Measurements from ENCODE around the gene NUTM2B. TPM values are rescaled to one million over a fixed set of nuclear protein-coding genes. Genes with fewer than 3 reads are reported as not detected.
"Not testable (repeated sequence)": the region's sequence is repeated elsewhere in the genome, so short reads cannot be mapped to it uniquely, and the experiment has no call there.

Gene NUTM2B
- total RNA-seq, 5 donors from 2014 or later (not counting 1 experiment from before 2014, with no cell fraction given), result 1.4 to 2.5 (median 1.6) TPM

DNA sequence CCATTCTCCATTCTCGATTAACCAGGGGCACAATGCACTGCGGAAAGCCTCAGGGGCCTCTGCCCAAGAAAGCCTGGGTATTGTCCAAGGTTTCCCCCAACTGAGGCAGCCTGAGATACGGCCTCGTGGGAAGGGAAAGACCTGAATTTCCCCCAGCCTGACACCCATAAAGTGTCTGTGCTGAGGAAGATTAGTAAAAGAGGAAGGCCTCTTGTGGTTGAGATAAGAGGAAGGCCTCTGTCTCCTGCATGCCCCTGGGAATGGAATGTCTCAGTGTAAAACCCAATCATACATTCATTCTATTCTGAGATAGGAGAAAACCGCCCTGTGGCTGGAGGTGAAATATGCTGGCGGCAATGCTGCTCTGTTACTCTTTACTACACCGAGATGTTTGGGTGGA, 41.8 kb downstream of the NUTM2B start:
- ATAC-seq (replicated peaks in 1 of 4); POLR2A ChIA-PET; CTCF ChIA-PET; H3K4me1 Mint-ChIP-seq; H3K4me3 Mint-ChIP-seq; H3K4me1 ChIP-seq (ENCODE audit: control insufficient read depth in 1 of 2, extremely low read depth in 1 of 2, insufficient read depth in 2 of 2, low read length in 2 of 2); H3K27ac ChIP-seq (ENCODE audit: low read length); H3K36me3 Mint-ChIP-seq; H3K27me3 Mint-ChIP-seq; H3K27ac Mint-ChIP-seq; H3K4me3 ChIP-seq (ENCODE audit: control insufficient read depth in 1 of 2, extremely low read depth in 1 of 2, low read length in 1 of 2); H3K9me3 ChIP-seq; H3K9me3 Mint-ChIP-seq; DNase-seq; H3K27me3 ChIP-seq (replicated peaks in 1 of 2; ENCODE audit: control insufficient read depth in 2 of 2, extremely low read depth in 1 of 2, insufficient read depth in 2 of 2, low read length in 1 of 2); H3K36me3 ChIP-seq (ENCODE audit: control insufficient read depth in 2 of 2, extremely low read depth in 1 of 2, insufficient read depth in 1 of 2, low read length in 1 of 2): not testable (repeated sequence)
- WGBS (ENCODE audit: insufficient coverage), result no CpG with 5 or more reads among the region's 7 CpGs

- H3K9me3 Mint-ChIP-seq; ATAC-seq (replicated peaks in 1 of 4); H3K4me3 ChIP-seq (ENCODE audit: control insufficient read depth in 1 of 2, extremely low read depth in 1 of 2, low read length in 1 of 2); H3K4me1 ChIP-seq (ENCODE audit: control insufficient read depth in 1 of 2, extremely low read depth in 1 of 2, insufficient read depth in 2 of 2, low read length in 2 of 2); DNase-seq; POLR2A ChIA-PET; H3K4me3 Mint-ChIP-seq; H3K27me3 Mint-ChIP-seq; H3K27ac ChIP-seq (ENCODE audit: low read length); H3K36me3 Mint-ChIP-seq; H3K9me3 ChIP-seq; H3K27me3 ChIP-seq (replicated peaks in 1 of 2; ENCODE audit: control insufficient read depth in 2 of 2, extremely low read depth in 1 of 2, insufficient read depth in 2 of 2, low read length in 1 of 2); H3K27ac Mint-ChIP-seq; CTCF ChIA-PET; H3K36me3 ChIP-seq (ENCODE audit: control insufficient read depth in 2 of 2, extremely low read depth in 1 of 2, insufficient read depth in 1 of 2, low read length in 1 of 2): not testable (repeated sequence)
- WGBS (ENCODE audit: insufficient coverage), result no CpG with 5 or more reads among the region's 2 CpGs
- peaks cover 10 to 18% (median 14%) of the 10 kb centered on the region in 3 donors for H3K4me1 Mint-ChIP-seq
These were observed 45.5 kb downstream of the NUTM2B start for GRCh38 chr10:79748510-79748909.

- H3K36me3 ChIP-seq (ENCODE audit: control insufficient read depth in 2 of 2, extremely low read depth in 1 of 2, insufficient read depth in 1 of 2, low read length in 1 of 2); ATAC-seq (replicated peaks in 1 of 4); H3K9me3 ChIP-seq; H3K4me3 Mint-ChIP-seq; H3K4me3 ChIP-seq (ENCODE audit: control insufficient read depth in 1 of 2, extremely low read depth in 1 of 2, low read length in 1 of 2); H3K4me1 ChIP-seq (ENCODE audit: control insufficient read depth in 1 of 2, extremely low read depth in 1 of 2, insufficient read depth in 2 of 2, low read length in 2 of 2); H3K27me3 ChIP-seq (replicated peaks in 1 of 2; ENCODE audit: control insufficient read depth in 2 of 2, extremely low read depth in 1 of 2, insufficient read depth in 2 of 2, low read length in 1 of 2); H3K27ac ChIP-seq (ENCODE audit: low read length); H3K27me3 Mint-ChIP-seq; DNase-seq; CTCF ChIA-PET; H3K27ac Mint-ChIP-seq; H3K9me3 Mint-ChIP-seq: not testable (repeated sequence)
- POLR2A ChIA-PET, result interaction anchor here in 1 of 2 donors (0.7 kb wide), 1 partner anchor 14 kb away, joined by 9 read pairs; no protein-coding TSS in a partner anchor
- Mint-ChIP-seq H3K4me1 (peaks cover 10 to 29% (median 14%) of the 10 kb centered on the region in 3 donors), H3K36me3 (peaks cover 20% of the 10 kb centered on the region)
These were observed 50.6 kb downstream of the NUTM2B start for GRCh38 chr10:79753601-79754000.

DNA sequence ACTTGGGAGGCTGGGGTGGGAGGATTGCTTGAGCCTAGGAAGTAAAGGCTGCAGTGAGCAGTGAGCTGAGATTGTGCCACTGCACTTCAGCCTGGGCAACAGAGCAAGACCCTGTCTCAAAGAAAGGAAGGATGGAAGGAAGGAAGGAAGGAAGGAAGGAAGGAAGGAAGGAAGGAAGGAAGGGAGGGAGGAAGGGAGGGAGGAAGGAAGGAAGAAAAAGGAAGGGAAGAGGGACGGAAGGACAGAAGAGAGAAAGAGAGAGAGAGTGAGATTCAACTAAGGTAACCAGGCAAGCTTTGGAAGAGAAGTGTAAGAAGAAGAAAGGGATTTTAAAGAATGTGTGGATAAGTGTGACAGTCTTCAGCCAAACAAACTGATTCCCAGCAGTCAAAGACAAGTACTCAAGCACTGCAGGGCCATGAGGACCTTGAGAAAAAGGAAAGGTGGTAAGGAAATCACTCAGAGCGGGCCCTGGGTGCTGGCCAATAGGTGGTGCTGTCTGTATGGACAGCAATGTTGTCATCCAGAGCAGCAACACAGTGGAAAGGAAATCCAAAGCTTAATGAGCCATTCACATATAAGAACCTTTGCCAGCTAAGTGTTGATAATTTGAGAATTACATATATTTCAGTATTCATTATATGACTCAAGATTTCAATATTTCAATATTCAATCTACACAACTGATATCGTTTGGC, 55.4 kb downstream of the NUTM2B start:
- ATAC-seq (replicated peaks in 1 of 4); H3K27me3 ChIP-seq (replicated peaks in 1 of 2; ENCODE audit: control insufficient read depth in 2 of 2, extremely low read depth in 1 of 2, insufficient read depth in 2 of 2, low read length in 1 of 2); POLR2A ChIA-PET; H3K36me3 ChIP-seq (ENCODE audit: control insufficient read depth in 2 of 2, extremely low read depth in 1 of 2, insufficient read depth in 1 of 2, low read length in 1 of 2); H3K27ac Mint-ChIP-seq; H3K4me3 ChIP-seq (ENCODE audit: control insufficient read depth in 1 of 2, extremely low read depth in 1 of 2, low read length in 1 of 2); H3K4me3 Mint-ChIP-seq; H3K9me3 Mint-ChIP-seq; H3K9me3 ChIP-seq; H3K27ac ChIP-seq (ENCODE audit: low read length); H3K27me3 Mint-ChIP-seq; H3K4me1 ChIP-seq (ENCODE audit: control insufficient read depth in 1 of 2, extremely low read depth in 1 of 2, insufficient read depth in 2 of 2, low read length in 2 of 2): not testable (repeated sequence)
- Mint-ChIP-seq H3K36me3 (peaks cover 32% of the 10 kb centered on the region), H3K4me1 (peaks cover 0 to 11% (median 0%) of the 10 kb centered on the region in 3 donors)
- DNase-seq, result peak in 1 of 35 experiments; percentile 0
- WGBS (ENCODE audit: insufficient coverage), result no CpG with 5 or more reads among the region's 3 CpGs
- CTCF ChIA-PET, result interaction anchor here in 1 of 2 donors (0.6 kb wide), 1 partner anchor 289 kb away, joined by 3 read pairs; no protein-coding TSS in a partner anchor

Other genes with a start within 250 kb of the NUTM2B start
- under 1 TPM in 3 of 5 donors, not detected in 2; 0.10 to 0.28 (median 0.19) TPM for gene EIF5AL1, start 190.7 kb upstream of the NUTM2B start, total RNA-seq
- gene SFTPA2, start 142.8 kb upstream of the NUTM2B start, total RNA-seq, result 1 to 10 TPM in 3 of 5 donors, not detected in 2; 6.4 to 9.8 (median 8.9) TPM
- 1 to 10 TPM in 3 of 5 donors, not detected in 2; 6.4 to 9.6 (median 8.4) TPM for gene SFTPA1, start 92.3 kb upstream of the NUTM2B start, total RNA-seq
- 1 to 10 TPM in 1 of 5 donors, under 1 TPM in 3, not detected in 1; 0.10 to 1.3 (median 0.71) TPM for gene NUTM2E, start 123.5 kb downstream of the NUTM2B start, total RNA-seq
- 1 to 10 TPM in 1 of 5 donors, under 1 TPM in 2, not detected in 2; 0.79 to 1.1 (median 0.85) TPM for gene SFTPD, start 245.9 kb downstream of the NUTM2B start, total RNA-seq

Data from T-cell (primary cell).